ENCODE results near the gene ZSCAN5A.
"Not testable (repeated sequence)": the region's sequence is repeated elsewhere in the genome, so short reads cannot be mapped to it uniquely, and the experiment has no call there.

ZSCAN5A gene

GRCh38 chr19:56314381-56315076 is at the start of gene ZSCAN5A:
ZSCAN5A (minus strand) TSS chr19:56314839; CDS start chr19:56225046, 89,793 bp downstream.
- peak; percentile 97 for DNase-seq

- DNase-seq: no peak
These were observed 46.2 kb upstream of the ZSCAN5A start for GRCh38 chr19:56360841-56361240.

GRCh38 chr19:56356944-56357343 is 42.3 kb upstream of the ZSCAN5A start:
- no peak for DNase-seq

GRCh38 chr19:56355517-56355916 is 40.9 kb upstream of the ZSCAN5A start:
- DNase-seq: no peak

- no peak for DNase-seq
These were observed 36.6 kb upstream of the ZSCAN5A start for GRCh38 chr19:56351208-56351607.

- peak; percentile 34 for DNase-seq
These were observed 35.9 kb upstream of the ZSCAN5A start for GRCh38 chr19:56350416-56351045.

GRCh38 chr19:56348289-56348877 is 33.7 kb upstream of the ZSCAN5A start:
- DNase-seq: no peak

GRCh38 chr19:56347163-56347778 is 32.6 kb upstream of the ZSCAN5A start:
- no peak for DNase-seq

GRCh38 chr19:56341948-56342347 is 27.3 kb upstream of the ZSCAN5A start:
- no peak for DNase-seq

- not testable (repeated sequence) for DNase-seq
These were observed 24.4 kb upstream of the ZSCAN5A start for GRCh38 chr19:56339031-56339430.

GRCh38 chr19:56337077-56337476 is 22.4 kb upstream of the ZSCAN5A start:
- not testable (repeated sequence) for DNase-seq

- not testable (repeated sequence) for DNase-seq
These were observed 20.7 kb upstream of the ZSCAN5A start for GRCh38 chr19:56335371-56335770.

- DNase-seq: peak; percentile 29
These were observed 18.9 kb upstream of the ZSCAN5A start for GRCh38 chr19:56333506-56333905.

- no peak for DNase-seq
These were observed 18.1 kb upstream of the ZSCAN5A start for GRCh38 chr19:56332695-56333094.

- DNase-seq: no peak
These were observed 9.8 kb upstream of the ZSCAN5A start for GRCh38 chr19:56324436-56324835.

GRCh38 chr19:56321989-56322440 is 7.4 kb upstream of the ZSCAN5A start:
- DNase-seq: no peak

- DNase-seq: no peak
These were observed 6.8 kb upstream of the ZSCAN5A start for GRCh38 chr19:56321254-56321988.

GRCh38 chr19:56319991-56320390 is 5.4 kb upstream of the ZSCAN5A start:
- no peak for DNase-seq

GRCh38 chr19:56317749-56318148 is 3.1 kb upstream of the ZSCAN5A start:
- no peak for DNase-seq

- no peak for DNase-seq
These were observed 2.1 kb upstream of the ZSCAN5A start for GRCh38 chr19:56316728-56317127.

- peak; percentile 97 for DNase-seq
These were observed 614 bp upstream of the ZSCAN5A start for GRCh38 chr19:56315077-56315828.

GRCh38 chr19:56314018-56314380 is 640 bp downstream of the ZSCAN5A start:
- no peak for DNase-seq
